Measurements from ENCODE around the gene C6orf47.
A peak's percentile ranks its signal among the peaks of the same experiment; 100 is the strongest.

C6orf47 gene

GRCh38 chr6:31614684-31615578 is 45.6 kb downstream of the C6orf47 start, which contains the start of gene AIF1:
Gene AIF1 (plus strand): TSS chr6:31615234. CDS start chr6:31615330, 96 bp downstream.
- DNase-seq (ENCODE audit: low spot score) = no peak

- no peak for DNase-seq (ENCODE audit: low spot score)
Observed at GRCh38 chr6:31614075-31614619, 46.4 kb downstream of the C6orf47 start.

GRCh38 chr6:31610968-31611367 is 49.6 kb downstream of the C6orf47 start:
- peak; percentile 26 for DNase-seq (ENCODE audit: low spot score)

DNA sequence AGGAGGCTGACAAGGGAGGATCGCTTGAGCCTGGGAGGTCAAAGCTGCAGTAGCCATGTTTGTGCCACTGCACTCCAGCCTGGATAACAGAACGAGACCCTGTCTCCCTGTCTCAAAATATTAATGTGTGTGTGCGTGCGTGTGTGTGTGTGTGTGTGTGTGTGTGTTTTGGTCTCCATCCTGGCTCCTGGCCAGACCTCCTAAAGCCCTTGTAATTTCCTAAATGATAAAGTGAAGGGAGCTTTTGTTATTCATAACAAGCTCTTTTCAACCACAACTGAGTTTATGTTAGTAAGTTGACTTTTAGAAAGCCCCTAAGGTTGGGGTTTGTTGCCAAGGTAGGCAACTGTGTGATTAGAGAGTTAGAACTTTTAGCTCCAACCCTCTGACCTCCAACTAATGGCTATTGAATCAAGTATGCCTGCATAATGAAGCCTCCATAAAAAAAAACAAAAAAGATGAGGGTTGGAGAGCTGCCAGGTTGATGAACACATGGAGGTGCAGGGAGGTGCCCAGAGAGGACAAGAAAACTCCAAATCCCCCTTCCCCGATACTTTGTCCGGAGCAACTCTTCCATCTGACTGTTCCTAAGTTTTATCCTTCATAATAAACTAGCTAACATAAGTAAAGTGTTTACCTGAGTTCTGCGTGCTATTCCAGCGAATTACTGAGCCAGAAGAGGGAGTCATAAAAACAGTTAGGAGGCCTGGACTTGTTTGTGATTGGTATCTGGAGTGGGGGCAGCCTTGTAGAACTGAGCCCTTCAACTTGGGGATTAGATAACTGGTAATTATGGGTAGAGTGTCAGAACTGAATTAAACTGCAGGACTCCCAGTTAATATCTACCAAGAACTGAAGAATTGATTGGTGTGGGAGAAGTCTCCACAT is 50.8 kb downstream of the C6orf47 start:
- no peak for DNase-seq (ENCODE audit: low spot score)
